Measurements from ENCODE around the gene METTL24. TPM values are rescaled to one million over a fixed set of nuclear protein-coding genes. Genes with fewer than 3 reads are reported as not detected.

The METTL24 gene, protein sequence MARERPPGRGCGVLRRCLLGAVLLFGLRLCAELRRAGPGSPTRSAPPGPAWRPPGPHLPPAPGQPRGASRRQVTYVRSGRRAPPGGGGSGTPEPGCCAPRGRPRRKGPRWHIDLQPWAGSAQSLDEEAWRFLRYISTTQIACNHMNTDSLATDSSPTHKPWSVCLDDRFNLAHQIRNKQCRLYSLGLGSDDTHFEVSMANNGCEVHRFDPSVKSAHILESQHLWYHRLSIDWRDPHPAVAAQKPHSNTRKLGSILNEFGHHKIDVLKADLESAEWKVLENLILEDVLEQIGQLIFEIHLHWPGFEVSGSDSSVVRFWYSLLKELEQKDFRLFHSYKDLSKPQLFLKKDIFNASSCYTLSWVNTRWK
- not detected in 2 replicates for total RNA-seq

DNA sequence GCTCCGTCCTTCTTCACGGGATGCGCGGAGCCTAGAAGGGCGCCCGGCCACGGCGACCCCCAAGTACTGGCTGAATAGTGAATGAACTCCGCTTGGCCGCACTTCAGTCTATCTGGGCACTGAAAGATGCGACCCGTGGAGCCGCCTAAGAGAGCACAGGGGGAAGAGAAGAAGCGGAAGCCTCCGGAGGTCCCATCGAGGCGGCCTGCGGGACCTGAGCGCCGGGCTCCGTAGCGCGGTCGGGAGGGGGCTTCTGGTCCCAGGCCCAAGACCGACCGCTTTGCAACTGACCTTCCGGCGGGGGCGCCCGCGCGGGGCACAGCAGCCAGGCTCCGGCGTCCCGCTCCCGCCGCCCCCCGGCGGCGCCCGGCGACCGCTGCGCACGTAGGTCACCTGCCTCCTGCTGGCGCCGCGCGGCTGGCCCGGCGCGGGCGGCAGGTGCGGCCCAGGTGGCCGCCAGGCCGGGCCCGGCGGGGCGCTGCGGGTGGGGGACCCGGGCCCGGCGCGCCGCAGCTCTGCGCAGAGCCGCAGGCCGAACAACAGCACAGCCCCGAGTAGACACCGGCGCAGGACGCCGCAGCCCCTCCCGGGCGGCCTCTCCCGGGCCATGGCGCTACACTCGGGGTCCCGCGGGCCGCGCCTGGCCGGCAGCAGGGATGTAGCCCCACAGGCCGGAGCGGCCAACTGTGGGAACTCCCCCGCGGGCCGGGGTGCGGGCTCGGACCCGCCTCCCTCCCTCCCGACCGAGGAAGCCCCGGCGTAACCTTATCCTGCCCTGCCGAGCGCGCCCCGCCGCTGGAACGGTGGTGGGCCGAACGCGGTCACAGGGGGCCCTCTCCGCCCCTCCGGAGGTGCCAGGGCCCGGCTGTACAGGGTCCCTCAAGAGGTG, at the start of gene METTL24:
METTL24 (minus strand) TSS at position 686 of the 889 bp plus-strand sequence; CDS start at position 609, 77 bp downstream.

Other genes starting within 250 kb of the METTL24 start
- gene WASF1, start 178.7 kb downstream of the METTL24 start, total RNA-seq: 6.3 and 8.7 TPM in 2 replicates
- 14.0 and 15.1 TPM in 2 replicates for gene CDC40, start 177.9 kb downstream of the METTL24 start, total RNA-seq
- gene DDO, start 57.2 kb upstream of the METTL24 start, total RNA-seq: 1.9 TPM in 1 of 2 replicates, not detected in the other
- gene SLC22A16, start 118.3 kb upstream of the METTL24 start, total RNA-seq: not detected in 2 replicates